GDM1 (cell line): ENCODE data around the gene PTP4A1.
A peak's percentile ranks its signal among the peaks of the same experiment; 100 is the strongest.
"Not testable (repeated sequence)": the region's sequence is repeated elsewhere in the genome, so short reads cannot be mapped to it uniquely, and the experiment has no call there.

Experiments used
- DNase-seq: peaks from one replicate; lab custom pipeline; 2025; lab: John Stamatoyannopoulos, UW

Gene PTP4A1

DNA sequence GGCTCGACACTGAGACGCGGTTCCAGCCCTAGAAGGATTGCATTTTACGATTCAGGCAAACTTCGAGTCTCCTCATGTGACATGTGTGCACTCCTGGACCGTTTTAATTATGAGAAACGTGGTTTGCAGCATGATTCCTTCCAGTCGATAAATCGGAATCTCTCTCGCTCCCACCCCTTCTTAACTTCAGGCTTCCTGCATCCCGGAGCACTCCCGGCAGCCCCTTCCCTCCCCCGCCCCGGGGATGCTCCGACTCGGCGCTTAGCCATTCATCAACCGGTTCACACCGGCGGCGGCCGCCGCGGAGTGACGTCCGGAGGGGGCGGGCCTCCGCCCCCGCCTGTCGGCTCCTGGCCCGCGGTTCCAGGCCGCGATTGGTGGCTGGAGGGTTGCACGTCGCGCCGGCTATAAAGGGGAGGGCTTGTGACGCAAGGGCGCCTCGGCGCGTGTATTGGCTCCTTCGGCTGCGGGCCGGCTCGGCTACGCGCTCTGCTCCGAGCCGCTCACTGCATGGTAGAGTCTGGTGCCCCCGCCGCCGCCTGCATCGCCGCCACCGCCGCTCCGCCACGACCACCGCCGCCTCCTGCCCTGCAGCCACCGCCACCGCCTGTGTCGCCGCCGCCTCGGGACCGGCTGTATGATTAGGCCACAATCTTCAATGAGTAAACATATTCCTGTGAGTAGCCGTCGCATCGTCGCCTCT lies at the start of gene PTP4A1, which contains the start of gene LOC128125822:
Gene PTP4A1 (plus strand): TSS at position 437 of the 703 bp plus-strand sequence. CDS start 4,401 bp downstream, outside the sequence.
Gene LOC128125822 (plus strand): TSS at position 437 of the 703 bp plus-strand sequence.
- DNase-seq: peak; percentile 97

DNA sequence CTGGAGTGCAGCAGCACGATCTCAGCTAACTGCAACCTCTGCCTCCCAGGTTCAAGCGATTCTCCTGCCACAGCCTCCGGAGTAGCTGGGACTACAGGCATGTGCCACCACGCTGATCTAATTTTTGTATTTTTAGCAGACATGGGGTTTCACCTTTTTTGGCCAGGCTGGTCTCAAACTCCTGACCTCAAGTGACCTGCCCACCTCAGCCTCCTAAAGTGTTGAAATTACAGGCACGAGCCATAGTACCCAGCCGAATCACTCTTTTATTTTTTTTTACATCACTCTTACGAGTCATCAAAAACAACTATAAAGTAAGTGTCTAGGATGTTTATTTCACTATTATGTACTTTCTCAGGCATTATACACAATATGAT lies 49.4 kb upstream of the PTP4A1 start:
- not testable (repeated sequence) for DNase-seq

DNA sequence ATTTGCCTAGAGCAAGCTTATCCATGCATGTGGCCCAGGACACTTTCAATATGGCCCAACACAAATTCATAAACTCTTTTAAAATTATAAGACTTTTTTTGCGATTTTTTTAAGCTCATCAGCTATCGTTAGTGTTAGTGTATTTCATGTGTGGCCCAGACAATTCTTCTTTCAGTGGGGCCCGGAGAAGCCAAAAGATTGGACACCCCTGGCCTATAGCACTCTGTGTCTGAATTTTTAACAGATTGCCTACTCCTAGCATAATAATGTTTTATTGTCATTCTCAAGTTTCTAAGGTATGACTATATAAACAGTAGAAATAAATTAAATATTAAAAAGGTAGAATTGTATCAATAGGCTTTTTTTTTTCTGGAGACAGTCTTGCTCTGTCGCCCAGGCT lies 48.6 kb upstream of the PTP4A1 start:
- DNase-seq: no peak

DNA sequence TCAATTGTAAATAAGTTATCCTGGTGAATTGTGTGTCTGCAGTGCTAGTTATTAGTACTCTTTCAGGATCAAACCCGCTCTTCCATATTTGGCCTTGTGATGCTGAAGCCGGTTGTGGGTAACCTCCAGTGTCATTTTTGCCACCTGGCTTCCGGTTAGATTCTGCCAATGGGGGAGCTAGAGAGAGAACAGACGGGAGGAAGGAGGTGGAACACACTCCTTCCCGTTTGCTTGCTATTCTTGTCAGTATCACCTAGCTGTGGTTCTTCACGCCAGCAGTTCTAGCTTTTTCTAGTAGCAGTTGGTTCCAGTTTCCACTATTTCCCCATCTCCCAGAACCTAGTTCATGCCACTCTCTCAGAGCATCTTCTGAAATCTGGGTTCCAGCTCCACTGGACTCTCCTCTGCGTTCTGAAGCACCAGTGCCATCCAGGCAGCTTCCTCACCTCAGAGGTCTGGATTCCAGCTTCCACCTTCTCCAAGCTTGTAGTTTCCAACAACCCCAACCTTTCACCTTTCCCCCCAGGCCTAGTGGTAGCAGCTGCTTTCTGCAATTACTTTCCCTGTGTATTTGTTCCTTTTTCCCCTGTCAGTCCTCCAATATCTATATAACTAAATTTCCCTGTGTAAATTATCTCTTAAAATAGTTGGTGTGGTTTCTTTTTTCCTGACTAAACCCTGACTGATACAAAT lies 46.9 kb upstream of the PTP4A1 start:
- DNase-seq: no peak

DNA sequence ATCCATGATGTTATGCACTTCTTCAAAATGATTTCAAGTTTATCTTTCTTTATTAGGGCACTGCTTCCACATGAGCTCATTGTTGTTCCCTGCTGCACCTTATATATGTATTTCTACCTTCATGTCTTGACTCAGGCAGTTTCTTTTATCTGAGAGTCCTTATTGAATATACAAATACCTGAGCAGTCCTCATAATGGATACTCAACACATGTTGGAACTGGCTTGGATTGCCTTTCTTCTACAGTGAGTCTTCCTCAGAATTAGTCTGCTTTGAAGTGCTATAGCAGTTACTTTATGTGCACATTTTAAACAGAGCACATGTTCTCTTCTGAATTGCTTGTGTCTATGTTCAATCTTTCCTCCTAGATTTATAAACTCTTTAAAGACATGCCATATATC lies 45.3 kb upstream of the PTP4A1 start:
- DNase-seq: no peak

DNA sequence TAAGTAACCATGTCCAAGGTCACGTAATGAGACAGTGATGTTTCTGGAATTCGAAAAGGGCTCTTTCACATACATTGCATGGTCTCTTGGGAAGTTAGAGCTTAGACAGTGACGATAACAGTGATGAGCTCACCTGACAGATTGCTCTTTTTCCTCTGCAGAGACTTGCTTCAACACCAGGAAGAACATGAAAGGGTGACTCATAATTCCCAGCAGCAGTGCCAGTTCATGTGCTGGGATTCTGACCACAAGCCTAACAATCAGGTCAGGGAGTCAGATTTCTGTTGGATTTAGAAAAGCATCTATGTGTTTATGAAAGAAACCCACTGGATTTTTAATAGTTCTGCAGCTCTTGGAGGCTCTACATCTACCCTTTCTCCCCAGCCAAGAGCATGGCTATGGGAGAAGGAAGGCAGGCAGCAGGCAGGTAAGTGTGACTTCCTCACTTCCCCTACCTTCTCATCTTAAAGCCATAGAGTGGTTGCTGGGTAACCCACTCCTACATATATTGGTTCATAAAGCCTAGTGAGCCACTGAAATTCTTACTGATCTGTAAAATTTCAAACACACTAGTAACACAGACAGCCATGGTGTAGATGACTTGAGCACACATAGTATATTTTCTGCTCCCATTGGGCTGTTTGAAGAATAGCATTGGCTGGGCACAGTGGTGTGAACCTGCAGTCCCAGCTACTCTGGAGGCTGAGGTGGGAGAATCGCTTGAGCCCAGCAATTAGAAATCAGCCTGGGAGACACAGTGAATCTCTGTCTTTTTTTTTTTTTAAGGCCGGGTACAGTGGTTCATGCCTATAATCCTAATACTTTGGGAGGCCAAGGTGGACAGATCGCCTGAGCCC lies 44.4 kb upstream of the PTP4A1 start:
- no peak for DNase-seq

DNA sequence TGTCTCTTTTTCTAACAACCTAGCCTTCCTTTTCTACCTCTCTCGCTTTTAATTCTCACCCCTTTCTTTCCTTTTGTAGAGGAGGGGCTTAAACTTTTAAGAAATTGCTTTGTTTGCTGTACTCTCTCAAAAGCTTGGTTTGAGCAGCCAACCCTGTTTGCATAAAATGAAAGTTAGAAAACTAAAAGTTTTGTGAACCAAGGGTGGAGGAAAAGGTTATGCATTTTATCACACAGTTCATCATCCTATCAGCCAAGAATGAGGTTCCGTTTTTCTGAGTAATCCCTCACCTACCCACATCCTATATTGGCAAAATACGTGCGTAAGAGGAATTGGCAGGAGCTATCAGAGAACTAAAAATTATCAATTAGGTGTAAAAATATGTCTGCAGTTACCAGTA lies 42.8 kb upstream of the PTP4A1 start:
- DNase-seq: no peak

DNA sequence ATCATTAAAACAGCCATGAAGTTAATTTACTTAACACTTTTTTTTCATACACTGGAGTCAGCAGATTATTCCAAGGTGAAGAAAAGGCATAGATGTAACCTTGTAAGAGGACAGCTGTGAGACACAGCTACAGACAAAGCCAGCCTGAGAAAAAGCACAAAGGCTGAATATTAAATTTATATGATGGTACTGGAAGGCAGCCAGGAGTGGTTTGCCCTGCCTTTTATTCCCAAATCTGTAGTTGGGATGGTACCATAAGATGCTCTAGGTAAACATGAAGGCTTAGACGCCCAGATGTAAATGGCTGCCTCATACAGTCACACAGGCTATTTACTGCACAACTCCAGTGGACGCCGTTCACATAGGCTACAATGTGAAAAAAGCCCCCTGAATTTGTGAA lies 42.1 kb upstream of the PTP4A1 start:
- DNase-seq: no peak

DNA sequence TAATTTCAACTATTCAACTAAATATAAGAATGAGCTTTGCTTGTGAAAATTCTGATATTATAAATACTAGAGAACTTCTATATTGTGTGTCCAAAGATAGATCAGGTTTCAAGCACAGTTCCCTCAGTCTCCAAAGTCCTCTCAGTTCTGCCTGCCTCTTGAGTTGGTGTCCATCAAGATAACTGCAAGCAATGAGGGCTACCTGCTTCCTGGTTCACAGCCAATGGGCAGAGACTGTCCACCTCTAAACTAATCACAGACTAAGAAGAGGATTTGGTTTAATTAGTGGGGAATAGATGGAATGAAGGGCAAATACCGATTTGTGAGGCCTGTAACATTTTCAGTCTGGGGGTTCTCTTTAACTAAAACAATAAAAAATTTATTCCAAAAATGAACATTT lies 41.3 kb upstream of the PTP4A1 start:
- DNase-seq: no peak

DNA sequence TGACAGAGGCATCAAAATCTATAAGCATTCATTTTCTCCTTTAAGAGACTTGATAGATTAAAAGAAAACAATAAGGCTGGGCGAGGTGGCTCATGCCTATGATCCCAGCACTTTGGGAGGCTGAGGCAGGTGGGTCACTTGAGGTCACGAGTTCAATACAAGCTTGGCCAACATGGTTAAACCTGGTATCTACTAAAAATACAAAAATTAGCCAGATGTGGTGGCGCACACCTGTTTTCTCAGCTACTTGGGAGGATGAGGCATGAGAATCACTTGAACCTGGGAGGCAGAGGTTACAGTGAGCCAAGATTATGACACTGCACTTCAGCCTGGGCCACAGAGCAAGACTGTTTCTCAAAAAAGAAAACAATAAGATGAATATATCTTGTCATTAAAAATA lies 39.3 kb upstream of the PTP4A1 start:
- no peak for DNase-seq

DNA sequence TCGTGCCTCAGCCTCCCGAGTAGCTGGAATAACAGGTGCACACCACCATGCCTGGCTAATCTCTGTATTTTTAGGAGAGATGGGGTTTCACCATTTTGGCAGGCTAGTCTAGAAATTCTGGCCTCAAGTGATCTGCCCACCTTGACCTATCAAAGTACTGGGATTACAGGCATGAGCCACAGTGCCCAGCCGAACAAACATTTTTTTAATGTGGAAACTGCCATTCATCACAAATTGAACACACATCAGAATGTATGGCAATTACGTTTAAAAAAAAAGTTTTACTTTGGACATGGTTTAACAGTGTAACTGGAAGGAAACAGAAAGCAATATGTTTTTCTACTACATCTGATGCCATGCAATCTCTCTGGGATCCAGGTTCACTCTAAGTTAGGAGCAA lies 38.3 kb upstream of the PTP4A1 start:
- no peak for DNase-seq

DNA sequence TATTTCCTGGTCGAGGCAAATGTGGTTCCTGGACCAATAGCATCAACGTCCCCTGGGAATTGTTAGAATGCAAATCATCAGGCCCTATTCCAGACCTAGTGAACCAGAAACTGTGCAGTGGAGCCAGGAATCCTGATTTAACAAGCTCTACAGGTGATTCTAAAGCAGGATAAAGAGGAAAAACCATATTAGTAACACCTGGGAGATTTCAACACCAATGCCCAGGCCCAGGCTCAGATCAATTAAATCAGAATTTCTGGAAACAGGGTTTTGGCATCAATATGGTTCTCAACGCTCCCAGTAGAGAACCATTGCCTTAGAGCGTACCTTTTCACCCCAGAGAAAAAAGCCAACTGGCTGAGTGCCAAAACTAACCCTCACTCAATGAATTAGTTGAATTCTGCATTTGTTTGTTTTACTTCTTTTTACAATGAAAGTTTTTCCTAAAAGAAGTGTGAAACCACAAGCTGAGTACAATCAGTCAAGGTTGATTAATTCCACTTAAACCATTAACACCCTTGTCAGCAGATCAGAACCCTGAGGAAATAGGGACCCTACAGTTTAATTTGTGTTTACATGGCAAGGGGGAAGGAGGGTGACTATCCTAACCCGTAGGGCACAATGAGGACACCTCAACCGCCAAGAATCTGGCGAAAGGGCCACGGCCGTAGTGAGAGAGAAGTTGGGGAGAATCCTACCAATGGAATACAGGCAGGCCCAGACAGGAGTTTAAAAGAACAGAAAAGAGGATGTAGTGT lies 34.9 kb upstream of the PTP4A1 start:
- DNase-seq: no peak

DNA sequence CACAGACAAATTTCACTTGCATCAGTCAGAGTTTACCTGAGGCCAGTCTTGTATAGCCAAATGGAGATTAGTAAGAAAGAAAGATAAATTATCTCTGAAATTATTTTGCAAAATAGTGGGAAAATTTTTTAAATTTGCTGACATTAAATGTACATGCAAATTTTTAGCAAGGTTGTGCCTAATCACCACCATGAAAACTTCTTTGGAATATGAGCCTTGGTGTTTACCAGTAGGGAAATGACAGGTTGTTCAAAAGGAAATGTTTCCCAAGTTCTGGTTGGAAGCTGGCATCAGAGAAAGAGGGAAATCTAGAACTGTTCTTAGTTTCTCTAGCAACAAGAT lies 34.4 kb upstream of the PTP4A1 start:
- no peak for DNase-seq

DNA sequence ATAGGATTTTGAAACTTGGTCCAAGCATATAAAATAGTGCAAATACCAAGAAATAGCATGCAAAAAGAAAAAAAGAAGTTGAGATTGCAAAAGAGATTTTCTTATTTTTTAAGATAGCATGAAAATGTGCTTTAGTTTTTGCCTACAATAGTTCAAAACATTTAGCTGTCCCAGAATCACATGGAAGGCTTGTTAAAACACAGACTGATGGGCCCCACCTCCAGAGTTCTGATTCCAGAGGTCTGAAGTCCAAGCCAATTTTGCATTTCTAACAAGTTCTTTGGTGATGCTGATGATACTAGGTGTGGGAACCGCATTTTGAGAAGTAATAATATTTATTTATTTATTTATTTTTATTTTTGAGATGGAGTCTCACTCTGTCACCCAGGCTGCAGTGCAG lies 33.7 kb upstream of the PTP4A1 start:
- no peak for DNase-seq

DNA sequence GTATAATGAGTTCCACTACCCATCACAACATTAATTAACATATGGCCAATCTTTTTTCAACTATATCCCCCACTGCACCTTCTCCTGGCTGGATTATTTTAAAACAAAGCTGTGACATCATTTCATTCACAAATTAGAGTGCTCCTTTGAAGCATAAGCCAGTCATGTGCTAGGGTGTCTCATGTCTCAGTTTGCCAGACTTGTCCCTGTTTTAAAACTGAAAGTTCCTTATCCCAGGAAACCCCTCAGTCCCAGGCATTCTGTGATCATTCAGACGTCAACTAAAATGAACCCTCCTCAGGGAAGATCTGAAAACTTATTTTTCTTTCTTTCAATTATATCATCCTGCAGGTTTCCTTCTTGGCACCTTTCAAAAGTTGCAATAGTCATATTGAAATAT lies 29.3 kb upstream of the PTP4A1 start:
- no peak for DNase-seq

DNA sequence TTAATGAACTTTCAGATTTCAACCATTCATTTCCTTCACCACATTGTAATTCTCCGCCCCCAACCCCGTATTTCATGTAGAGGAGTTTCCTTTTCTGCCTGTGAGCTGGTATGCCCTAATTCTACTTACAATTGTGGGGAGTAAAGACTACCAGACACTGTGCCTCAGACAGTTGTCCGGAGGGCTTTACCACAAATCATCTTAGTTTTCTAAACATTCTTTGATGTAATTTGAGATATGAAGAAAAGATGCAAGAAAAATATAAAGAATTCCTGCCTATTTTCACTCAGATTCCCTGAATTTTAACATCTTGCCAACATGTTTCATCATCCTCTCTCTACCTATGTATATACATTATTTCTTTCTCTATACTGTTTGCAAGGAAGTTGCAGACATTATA lies 28.3 kb upstream of the PTP4A1 start:
- DNase-seq: no peak

DNA sequence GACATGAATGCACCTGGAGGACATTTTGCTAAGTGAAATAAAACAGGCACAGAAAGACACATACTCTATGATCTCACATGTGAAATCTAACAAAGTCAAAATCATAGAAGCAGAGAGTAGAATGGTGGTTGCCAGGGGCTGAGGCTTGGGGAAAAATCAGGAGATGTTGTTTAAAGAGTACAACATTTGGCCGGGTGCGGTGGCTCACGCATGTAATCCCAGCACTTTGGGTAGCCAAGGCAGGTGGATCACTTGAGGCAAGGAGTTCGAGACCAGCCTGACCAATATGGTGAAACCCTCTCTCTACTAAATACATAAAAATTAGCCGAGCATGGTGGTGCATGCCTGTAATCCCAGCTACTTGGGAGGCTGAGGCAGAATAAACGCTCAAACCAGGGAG lies 26.0 kb upstream of the PTP4A1 start:
- no peak for DNase-seq

DNA sequence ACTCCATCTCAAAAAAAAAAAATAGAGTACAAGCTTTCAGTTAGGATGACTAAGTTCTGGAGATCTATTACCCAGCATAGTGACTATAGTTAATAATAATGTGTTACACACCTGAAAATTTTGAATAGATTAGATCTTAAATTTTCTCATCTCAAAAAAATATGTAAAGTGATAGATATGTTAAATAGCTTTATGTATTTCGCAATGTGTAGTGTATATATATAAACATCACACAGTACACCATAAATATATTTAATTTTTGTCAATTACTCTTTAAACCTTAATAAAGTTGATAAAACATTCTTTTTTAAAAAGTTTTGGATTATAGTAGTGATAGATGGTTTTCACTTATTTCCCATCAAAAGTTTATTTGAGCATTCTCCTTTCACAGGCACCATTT lies 25.6 kb upstream of the PTP4A1 start:
- DNase-seq: no peak

DNA sequence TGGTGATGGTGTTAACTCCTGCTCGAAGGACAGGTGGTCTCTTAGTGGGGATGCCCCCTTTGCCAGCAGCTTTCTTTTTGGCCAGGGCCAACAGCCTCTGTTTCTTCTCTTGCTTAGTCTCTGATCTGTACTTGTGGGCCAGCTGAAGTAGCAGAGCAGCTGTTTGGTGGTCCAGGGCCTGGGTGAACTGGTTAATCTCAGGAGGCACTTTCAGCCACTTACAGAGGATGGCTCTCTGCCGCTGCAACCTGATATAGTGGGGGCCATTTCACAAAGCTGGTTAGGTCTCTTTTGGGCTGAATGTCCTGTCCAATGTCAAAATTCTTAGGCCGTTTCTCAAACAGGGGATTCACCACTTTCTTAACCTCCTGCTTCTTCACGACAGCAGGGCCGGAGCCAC lies 23.2 kb upstream of the PTP4A1 start:
- no peak for DNase-seq

DNA sequence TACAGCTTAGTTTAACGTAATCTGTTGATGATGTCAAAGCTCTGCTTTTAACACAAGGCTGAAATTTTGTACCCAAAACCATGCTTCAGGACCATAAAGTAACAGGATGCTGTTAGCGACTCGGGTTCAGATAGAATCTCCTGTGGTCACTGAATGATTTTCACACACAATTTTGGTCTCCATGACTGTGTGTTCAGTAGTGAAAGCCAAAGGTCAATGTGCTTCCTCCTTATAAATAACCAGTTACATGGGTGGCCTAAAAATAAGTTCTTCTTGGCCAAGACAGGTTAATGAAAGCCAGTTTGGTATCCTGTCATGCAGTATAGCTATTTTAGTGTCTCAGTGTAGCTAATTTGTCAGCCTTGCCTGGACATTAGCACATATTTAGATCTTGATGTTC lies 19.1 kb upstream of the PTP4A1 start:
- DNase-seq: no peak

DNA sequence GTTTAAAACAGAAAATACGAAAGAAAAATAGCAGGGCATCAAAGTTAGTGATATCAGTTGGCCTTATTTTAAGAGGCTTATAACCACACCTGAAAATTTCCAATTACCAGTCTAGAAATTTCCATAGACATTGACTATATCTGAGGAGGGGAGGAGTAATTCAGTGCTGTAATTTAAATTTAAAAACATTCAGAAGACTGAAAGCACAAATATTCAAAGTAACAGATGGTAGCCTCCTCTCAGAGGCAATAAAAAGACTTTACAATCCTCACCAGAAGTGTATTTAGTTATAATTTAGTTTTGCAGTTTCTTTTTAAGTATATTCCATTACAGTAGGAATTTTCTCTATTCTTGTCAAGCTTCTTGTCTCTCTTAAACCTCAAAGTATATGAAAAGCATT lies 18.4 kb upstream of the PTP4A1 start:
- DNase-seq: no peak

DNA sequence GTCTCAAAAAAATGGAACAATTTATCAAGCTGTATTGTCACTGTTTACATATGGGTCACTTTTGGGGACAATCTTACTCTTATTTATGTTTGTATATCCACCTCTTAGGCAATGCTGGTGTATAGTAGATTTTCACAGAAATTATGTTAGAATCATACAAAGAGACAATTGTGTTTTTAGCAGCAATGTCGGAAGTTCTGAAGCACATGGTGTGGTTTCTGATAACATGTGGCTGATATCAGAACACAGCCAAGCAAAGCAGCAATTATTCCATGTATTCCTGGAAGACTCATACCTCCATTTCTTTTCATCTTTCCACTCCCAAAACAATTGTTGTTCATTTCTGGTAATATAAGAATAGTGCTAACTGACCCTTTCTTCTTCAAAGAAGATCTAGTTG lies 17.5 kb upstream of the PTP4A1 start:
- no peak for DNase-seq
